GM12864 (cell line): ENCODE data around the gene TUB.

Source experiments
- DNase-seq: peaks from one replicate; pipeline ENCODE4 v3.0.0-alpha.2; 2011; ENCODE audit warnings: low read depth
- H3K4me3 ChIP-seq: 2 replicates; pipeline ENCODE4 v1.5.1; 2011; ENCODE audit warnings: mild to moderate bottlenecking, low read depth, low read length, control low read depth
- TF ChIP-seq, protein P1 (sequence below): IDR thresholded peaks from 2 replicates; pipeline ENCODE4 v1.5.1; 2011; ENCODE audit warnings: low read depth, mild to moderate bottlenecking, moderate library complexity, low read length, control low read depth, inconsistent platforms; ENCODE audit errors: missing control alignments

Gene TUB, protein sequence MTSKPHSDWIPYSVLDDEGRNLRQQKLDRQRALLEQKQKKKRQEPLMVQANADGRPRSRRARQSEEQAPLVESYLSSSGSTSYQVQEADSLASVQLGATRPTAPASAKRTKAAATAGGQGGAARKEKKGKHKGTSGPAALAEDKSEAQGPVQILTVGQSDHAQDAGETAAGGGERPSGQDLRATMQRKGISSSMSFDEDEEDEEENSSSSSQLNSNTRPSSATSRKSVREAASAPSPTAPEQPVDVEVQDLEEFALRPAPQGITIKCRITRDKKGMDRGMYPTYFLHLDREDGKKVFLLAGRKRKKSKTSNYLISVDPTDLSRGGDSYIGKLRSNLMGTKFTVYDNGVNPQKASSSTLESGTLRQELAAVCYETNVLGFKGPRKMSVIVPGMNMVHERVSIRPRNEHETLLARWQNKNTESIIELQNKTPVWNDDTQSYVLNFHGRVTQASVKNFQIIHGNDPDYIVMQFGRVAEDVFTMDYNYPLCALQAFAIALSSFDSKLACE

DNA sequence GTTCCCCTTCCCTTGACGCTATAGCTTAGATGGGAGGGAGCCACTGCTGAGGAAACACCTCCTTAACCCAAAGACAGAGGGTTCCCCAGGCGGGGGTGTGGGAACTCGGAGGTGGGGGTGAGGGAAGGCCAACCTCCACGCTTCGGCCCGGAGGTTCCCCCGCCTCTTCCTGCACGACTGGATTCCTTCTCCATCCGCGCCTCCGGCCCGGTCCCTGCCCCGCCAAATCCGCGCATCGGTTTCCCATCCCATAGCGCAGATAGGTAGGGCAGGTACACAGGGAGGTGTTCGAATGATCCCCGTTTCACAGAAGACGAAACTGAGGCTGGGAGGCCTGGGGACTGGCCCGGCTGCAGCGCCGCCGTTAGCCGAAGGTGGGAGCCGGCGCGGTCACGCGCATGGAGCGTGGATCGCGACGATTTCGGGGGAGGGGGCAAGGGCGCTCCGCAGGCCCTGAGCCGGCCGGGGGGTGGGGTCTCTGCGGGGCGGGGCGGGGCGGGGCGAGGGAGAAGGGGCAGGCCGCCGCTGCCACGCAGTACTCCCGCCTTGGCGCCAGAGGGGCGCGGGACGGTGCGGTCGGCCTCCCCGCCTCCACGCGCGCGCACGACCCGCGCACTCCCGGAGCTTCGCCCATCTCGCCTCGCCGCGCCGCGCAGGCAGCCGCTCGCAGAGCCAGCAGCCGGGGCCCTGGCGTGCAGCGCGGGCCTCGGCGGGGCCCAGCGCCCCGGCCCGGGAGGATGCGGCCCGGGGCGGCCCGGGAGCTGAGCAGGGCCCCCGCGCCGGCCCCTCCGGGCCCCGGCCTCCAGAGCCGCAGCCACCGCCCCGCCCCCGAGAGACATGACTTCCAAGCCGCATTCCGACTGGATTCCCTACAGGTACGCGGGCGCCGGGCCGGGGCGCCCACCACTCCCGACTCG is at the start of gene TUB:
TUB (plus strand) TSS at position 538 of the 917 bp plus-strand sequence; CDS start at position 838, 300 bp downstream.
- TF ChIP-seq, protein P1, sequence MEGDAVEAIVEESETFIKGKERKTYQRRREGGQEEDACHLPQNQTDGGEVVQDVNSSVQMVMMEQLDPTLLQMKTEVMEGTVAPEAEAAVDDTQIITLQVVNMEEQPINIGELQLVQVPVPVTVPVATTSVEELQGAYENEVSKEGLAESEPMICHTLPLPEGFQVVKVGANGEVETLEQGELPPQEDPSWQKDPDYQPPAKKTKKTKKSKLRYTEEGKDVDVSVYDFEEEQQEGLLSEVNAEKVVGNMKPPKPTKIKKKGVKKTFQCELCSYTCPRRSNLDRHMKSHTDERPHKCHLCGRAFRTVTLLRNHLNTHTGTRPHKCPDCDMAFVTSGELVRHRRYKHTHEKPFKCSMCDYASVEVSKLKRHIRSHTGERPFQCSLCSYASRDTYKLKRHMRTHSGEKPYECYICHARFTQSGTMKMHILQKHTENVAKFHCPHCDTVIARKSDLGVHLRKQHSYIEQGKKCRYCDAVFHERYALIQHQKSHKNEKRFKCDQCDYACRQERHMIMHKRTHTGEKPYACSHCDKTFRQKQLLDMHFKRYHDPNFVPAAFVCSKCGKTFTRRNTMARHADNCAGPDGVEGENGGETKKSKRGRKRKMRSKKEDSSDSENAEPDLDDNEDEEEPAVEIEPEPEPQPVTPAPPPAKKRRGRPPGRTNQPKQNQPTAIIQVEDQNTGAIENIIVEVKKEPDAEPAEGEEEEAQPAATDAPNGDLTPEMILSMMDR = no peak
- H3K4me3 ChIP-seq = no peak within 1 kb of the TSS
- DNase-seq = no peak

DNA sequence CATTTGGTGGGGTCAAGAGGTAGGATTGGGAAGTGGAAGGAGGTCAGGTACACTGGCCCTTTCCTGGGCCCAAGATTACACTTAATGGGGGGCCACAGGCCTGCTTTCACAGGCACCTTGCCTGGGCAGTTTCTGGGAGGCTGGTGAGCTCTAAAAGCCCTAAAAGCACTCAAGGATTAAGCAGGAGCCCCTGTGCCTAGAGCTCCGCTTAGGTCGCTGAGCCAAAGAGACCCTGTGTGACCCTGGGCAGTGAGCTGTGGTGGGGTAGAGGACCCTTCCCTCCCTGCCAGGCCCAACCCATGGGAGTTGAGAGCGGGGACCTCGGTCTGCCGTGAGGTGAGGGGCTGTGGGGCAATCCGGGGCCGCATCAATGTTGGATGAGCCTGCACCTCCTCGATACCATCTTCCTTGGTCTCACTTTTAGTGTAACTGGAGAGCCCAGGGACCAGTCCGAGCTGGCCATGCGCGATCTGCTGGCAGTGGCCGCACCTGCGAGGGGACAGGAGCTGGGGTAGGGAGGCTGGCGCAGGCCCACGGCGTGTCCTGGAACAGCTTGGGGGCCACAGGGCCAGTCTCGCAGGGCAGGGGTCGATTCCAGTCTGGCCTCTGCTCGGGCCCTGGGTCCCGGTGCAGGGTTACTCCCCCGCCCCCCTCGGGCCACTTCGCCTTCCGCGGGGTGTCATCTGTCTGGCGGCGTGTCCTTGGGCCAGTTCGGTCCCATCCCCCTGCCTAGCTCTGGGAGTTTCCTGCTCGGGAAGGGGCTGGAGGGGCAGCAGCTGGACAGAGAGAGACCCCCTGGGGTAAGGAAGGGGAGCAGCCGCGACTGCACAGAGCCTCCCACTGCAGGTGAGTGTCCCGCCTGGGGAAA is 49.5 kb upstream of the TUB start:
- TF ChIP-seq, protein P1 = no peak
- H3K4me3 ChIP-seq = no peak overlapping the region
- no peak for DNase-seq

DNA sequence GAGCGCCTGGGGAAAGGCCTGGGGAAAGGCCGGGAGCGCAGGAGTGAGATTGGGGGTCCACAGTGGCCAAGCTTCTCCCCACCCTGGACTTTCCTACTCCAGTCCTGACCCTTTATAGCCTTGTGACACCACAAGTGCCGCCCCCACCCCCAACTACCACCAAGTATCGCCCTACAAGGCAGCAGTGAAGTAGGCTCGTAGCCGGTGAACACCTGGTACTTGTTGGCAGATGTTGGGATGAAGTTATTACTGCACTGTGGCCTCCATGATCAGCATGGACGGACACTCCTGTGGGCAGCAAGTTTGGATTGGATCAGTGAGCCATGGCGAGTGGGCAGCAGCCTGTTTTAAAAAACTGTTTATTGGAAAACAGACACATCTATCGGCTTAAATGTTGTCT is 48.9 kb upstream of the TUB start:
- DNase-seq = no peak
- TF ChIP-seq, protein P1 = no peak
- no peak overlapping the region for H3K4me3 ChIP-seq

DNA sequence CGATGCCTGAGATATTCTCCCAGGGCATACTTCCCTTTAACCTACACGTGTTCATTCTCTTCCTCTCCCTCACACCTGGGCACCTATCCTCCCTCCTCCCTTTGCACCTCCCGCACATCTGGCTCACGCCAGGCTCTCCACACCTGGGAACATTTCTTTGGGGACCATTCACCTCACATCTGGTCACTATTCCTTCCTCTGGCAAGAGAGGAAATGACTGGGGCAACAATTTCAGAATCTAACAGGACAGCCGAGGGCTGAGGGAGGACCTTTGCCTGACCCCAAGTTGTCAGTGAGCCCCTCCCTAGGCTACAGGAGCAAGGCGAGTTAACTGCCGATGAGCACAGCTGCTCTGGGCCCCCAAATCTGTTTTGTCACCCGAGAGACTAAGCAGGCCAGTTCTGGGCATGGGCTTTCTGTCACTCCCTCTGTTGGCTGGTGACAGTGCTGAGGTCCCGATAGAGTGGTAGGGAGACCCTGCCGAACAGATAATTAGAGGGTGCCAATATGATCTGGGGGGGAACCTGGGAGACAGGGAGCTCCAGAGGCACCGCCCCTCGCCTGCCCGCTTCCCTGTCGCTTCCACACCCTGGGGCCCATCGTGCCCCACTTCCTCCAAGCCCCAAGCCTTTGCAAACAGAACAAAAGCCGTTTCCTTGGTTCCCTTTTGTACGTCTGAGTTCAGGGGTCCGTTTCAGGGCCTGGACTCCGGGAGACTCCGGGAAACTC is 48.3 kb upstream of the TUB start:
- H3K4me3 ChIP-seq = no peak overlapping the region

DNA sequence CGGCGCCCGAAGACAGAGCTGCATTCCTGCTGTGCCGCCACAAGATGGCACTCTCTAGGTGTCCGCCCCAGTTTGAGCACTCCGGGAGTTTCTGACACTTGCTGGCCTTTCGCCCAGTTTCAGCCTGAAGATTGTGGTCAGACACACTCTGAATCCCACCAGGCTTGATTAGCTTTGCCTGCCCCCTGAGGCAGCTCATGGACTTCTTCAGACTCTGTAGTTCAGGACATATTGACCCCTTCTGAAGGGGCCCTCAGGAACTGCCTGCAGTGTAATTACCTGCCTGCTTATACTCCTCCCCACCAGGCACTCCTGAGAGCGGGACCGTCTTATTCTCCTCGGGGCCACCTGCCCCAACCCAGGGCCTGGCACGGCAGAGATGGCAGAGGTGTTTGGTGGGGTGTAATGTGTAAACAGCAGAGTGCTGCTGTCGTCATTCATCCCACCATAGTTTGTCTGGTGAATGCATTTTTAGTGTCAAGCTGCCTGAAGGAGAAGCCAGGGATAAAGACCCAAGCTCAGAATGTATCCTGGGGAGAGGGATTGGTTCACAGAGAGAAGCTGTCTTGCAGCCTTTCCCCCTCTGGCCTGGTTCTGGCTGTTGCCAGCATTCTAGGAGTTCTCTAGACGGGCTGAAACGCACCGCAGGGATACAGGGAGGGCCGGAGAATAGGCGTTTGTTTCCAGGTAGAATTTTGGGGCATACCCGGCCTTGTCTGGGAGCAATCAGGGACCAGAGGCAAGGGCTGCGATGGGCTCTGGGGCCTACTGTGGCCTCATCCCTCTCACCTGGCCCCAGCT is 47.5 kb upstream of the TUB start:
- peak; percentile 2 for DNase-seq

More for the DNA sequence above, 48.3 kb upstream of the TUB start:
- no peak for DNase-seq
- TF ChIP-seq, protein P1 = no peak

More for the DNA sequence above, 47.5 kb upstream of the TUB start:
- no peak overlapping the region for H3K4me3 ChIP-seq
- TF ChIP-seq, protein P1 = peak; percentile 90
